NCI-H510A treated with DMSO at 0.1 percent for 48 hours (cell line): Measurements from ENCODE around the gene BCAP31.
"Not testable (repeated sequence)": the region's sequence is repeated elsewhere in the genome, so short reads cannot be mapped to it uniquely, and the experiment has no call there.

Experiments
- DNase-seq: peaks from one replicate; lab custom pipeline; 2025; lab: John Stamatoyannopoulos, UW

BCAP31 gene

DNA sequence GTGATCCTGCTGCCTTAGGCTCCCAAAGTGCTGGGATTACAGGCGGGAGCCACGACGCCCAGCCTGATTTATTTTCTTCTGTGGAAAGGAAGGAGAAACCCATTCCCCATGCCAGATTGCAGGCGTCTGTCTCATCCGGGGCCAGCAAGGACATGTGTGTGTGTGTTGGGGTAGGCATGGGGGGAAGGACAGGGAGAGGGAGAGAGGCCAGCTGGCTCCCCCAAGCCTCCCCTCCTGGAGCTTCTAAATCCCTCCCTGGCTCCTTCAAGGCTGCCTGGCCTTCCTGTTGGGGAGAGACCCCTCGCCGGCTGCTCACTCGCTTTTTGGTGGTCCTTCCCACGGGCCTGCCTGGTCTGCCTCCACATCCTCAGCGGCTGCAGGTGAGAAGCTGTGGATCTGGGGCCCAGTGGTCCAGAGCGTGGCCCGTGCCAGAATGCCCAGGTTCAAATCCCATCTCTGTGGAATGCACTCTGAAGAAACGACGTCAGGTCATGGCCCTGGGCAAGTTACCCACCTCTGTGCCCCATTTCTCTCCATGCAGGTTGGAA is 38.5 kb upstream of the BCAP31 start:
- no peak for DNase-seq

DNA sequence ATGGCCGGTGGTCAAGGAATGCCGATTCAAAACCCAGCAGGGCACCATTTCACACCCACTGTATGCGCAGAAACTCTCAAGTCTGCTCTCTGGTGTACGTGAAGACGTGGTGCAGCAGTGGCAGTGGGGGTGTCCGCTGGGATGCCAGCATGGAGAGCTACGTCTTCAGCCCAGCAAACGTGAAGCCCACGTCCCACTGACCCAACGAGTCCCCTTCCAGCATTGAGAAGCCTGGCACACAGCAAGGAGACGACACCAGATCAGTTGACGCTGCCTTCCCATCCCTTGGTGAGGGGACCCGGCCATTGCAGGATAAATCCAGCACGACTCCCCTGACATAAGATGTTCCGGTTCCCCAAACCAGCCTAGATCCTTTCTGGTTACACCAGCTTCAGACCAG is 37.7 kb upstream of the BCAP31 start:
- DNase-seq = no peak

DNA sequence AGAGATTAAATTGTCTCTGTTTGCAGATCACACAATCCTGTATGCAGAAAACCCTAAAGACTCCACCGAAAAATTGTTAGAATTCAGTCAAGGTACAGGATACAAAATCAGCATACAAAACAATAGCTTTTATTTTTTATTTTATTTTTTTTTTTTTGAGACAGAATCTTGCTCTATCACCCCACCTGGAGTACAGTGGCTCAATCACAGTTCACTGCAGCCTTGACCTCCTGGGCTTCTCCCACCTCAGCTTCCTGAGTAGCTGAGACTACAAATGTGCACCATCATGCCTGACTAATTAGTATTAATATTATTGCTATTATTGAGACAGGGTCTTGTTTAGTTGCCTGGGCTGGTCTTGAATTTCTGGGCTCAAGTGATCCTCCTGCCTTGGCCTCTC is 30.9 kb upstream of the BCAP31 start:
- no peak for DNase-seq

DNA sequence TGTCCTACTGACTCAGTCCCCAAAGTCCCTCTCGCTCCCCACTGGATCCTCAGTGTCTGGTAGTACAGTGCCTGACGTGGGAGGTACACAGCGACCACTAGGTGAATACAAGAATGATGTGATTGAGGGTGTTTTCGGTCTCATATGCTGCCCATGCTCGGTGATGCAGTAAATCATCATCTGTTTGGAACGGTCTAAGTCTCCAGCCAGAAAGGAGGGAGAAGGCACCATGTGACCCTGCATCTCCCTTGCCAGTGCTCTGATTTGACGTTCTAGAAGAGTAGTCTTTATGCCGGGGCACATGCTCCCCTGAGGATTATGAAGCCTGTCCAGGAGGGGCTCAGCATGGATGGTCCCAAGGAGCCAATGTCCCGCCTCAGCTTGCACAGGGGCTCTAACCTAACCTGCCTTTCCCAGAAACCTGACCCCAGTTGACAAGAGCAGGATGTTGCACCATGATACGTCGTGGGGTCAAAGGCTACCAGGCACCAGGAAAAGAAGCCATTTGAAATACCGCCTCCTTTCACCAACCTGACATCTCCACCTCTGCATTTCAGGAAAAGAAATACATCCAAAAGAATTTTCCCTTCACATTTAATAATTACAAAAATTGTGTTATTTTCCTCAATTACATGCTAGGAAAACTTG is 26.1 kb upstream of the BCAP31 start:
- DNase-seq = no peak

DNA sequence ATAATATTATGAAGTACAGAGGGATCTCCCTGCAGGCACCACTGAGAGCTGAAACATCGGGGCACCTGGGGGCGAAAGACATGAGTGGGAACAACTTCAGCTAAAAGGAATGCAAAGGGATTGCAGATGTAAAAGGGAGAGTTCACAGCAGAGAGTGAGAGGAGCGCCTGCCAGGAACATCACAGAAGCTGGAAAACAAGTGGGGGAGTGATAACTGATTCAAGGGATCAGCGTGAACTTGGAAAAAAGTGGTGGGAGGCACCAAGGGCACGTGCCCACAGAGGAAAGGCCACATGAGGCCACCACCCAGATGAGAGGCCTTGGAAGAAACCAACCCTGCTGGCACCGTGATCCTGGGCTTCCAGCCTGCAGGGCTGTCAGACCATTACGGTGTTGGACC is 24.8 kb upstream of the BCAP31 start:
- DNase-seq = not testable (repeated sequence)

DNA sequence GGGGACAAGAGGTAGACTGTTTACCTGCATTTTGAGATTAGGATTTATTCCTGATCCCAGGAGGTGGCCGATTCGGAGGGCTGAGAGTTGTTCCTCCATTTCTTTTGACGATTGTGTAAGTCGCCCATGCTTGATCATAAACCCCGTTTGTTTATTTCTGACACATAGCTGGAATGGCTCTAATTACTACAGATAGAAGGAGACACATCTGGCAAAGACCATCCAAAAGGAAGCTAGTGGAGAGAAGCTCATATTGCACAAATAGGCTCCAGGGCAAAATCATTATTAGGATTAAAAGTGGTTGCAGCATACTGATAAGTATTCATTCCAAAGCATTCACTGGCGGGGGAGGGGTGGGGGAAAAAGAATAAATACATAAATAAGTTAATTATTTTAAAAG is 22.8 kb upstream of the BCAP31 start:
- not testable (repeated sequence) for DNase-seq

DNA sequence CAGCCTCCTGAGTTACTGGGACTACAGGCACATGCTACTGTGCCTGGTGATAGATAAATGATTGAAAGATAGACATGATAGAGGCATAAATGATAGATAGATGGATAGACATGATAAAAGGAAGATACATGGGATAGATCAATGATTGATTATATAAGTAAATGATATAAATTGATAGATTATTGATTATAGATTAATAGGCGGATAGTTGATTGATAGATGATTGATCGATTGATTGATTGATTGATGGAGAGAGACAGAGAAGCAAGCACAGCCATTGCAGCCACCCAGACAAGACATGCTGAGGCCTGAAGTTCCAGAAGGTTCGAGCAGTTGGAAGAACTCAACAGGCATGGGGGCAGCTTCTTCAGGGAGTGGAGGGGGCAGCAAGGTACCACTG is 22.2 kb upstream of the BCAP31 start:
- DNase-seq = no peak

DNA sequence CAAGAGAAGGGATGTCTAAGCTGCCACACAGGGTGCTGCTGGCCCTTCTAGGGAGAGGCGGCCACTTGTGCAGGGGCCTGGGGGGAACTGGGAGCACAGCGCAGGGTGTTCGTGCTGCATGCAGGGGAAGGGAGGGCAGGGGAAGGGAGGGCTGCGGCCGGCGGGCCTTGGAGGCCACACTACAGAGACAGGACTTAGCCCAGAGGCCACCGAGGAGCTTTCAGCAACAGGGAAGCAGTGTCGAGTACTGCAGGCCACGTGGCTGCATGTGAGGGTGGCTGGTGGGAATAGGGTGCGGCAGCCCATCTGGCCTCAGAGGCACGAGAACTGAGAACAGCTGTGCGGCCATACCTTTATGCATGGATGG is 20.9 kb upstream of the BCAP31 start:
- DNase-seq = not testable (repeated sequence)

DNA sequence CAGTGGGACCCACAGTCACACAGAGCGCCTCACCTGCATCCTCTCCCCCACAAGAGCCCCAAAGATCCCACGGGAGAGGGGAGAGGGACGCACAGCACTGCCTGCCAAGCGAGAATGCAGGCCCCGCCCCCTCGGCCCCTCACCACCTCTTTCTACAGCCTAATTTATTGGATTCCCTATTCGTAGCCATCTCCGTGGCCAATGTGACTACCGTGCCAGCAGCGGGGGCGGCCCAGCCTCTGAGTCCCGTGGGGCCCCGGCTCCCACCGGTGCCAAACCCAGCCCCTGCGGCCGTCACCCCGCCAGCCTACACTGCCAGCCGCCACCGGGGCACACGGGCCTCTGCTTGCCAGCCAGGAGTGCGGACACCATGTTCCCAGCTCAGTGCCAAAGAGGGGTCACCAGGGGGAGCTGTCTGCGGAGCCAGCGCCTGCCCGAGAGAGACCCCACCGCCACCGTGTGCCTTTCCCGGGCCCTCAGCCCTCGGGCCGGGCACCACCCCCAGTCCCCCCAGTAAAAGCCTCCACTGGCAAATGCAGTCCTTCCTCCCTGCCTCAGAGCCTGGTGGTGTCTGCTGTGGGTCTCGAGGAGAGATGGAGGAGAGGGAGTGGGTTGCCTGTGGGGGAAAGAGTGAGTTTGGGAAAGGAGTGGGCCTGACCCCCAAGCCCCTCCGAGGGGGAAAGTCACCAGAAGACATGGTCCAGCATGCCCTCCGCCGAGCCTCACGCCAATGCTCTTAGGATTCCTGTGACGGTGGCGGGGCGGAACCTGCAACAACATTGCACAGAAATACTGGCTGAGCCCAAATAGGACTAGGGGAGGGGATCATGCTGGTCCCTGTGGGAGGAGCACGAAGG is 20.3 kb upstream of the BCAP31 start:
- DNase-seq = no peak

DNA sequence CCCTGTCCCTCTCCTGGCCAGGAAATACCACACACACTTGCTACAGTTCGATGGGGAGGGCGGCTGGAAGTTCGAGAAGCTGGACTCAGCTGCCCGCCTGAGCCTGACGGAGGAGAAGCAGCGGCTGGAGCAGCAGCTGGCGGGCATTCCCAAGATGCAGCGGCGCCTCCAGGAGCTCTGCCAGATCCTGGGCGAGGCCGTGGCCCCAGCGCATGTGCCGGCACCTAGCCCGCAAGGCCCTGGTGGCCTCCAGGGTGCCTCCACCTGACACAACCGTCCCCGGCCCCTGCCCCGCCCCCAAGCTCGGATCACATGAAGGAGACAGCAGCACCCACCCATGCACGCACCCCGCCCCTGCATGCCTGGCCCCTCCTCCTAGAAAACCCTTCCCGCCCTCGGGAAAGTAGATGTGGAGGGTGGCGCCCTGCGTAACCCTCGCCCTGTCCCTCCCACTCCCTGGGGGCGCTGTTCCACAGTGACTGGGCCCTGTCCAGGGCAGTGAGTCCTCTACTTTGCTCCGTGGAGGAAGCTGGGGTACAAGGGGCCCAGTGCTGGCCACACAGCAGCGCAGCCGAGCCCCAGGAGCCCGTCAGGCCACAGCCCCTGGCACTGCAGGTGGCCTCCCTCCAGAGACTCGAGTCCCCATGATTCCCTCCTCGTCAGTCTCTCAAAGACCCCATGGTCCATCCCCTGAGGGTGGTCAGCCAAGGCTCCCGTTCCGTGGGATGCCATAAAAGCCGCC is 19.5 kb upstream of the BCAP31 start:
- DNase-seq = not testable (repeated sequence)

DNA sequence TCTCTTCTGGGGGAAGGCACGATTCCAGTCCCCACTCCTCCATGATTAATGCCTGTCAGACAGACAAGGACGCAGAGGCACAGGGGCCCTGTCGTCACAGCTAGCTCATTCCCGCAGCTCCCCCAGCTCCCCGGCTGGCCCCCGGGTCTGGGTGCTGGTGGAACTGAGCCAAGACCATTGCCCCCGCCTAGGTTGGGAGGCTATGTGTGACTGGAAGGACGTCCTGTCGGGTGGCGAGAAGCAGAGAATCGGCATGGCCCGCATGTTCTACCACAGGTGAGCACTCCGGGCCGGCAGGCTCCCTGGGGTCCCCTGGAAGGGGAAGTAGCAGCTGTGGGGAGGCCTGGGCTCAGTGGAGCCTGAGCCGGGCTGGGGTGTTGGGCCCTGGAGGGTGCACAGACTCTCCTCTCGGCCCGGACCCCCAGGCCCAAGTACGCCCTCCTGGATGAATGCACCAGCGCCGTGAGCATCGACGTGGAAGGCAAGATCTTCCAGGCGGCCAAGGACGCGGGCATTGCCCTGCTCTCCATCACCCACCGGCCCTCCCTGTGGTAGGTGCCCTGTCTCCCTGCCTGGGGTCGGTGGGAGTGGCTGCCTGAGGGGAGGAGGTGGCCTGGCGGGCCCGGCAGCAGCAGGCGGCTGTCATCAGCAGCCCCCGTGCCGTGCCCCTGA is 18.7 kb upstream of the BCAP31 start:
- DNase-seq = not testable (repeated sequence)

DNA sequence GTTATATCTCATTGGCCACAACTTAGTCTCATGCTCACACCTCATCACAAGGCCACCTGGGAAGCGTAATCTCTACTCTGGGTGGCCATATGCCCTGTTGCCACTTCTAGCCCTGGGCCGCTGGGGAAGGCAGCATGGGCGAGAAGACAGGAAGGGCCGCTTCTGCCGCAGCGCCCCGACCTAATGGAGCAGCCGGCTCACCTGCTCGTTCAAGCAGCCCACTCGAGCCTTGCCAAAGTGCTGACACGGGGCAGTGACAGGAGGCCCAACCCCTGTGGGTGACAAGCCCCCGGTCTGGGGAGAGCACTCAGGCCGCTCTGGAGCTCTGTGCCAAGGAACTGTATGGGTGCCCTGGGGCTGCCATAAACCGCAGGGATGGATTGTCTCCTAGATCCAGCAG is 17.9 kb upstream of the BCAP31 start:
- DNase-seq = not testable (repeated sequence)

DNA sequence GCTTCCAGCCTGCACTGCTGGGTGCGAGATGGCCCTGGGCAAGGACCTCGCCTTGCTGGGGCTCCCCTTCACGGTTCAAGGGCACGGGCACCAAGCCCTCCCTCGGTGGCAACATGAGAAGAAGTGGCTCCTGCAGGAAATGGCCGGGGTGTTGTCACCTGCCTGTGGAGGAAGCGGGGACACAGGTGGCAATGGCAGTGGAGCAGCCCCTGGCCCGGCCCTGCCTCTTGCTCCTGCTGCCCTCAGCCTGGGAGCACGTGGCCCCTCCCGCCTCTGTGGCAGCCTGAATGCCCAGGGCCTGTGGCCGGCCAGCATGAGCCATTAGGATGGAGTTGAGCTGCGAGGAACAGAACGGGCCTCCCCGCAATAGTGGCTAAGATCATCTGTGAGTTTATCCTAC is 17.3 kb upstream of the BCAP31 start:
- no peak for DNase-seq

DNA sequence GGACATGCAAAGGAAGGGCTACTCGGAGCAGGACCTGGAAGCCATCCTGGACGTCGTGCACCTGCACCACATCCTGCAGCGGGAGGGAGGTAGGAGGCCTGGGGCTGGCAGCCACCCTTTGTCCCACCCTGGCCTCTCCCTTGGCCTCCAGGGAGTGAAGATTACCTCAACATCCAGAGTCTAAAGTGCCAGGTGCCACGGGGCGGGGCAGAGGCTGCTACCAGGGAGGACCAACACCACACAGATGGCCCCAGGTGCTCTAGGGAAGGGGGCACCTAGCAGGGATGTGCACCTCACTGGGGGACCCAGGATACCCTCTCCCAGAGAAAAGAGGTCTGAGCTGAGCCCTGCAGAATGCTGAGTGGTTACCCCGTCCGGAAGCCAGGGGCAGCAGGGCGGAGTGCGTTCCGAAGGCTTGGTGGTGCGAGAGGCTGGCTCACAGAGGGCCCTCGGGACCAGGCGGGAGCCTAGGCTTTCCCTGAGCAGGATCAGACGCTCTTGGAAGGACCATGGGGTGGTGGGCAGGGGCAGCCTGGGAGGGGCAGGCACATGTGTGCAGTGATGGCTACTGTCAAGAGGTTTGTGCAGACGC is 16.5 kb upstream of the BCAP31 start:
- no peak for DNase-seq

DNA sequence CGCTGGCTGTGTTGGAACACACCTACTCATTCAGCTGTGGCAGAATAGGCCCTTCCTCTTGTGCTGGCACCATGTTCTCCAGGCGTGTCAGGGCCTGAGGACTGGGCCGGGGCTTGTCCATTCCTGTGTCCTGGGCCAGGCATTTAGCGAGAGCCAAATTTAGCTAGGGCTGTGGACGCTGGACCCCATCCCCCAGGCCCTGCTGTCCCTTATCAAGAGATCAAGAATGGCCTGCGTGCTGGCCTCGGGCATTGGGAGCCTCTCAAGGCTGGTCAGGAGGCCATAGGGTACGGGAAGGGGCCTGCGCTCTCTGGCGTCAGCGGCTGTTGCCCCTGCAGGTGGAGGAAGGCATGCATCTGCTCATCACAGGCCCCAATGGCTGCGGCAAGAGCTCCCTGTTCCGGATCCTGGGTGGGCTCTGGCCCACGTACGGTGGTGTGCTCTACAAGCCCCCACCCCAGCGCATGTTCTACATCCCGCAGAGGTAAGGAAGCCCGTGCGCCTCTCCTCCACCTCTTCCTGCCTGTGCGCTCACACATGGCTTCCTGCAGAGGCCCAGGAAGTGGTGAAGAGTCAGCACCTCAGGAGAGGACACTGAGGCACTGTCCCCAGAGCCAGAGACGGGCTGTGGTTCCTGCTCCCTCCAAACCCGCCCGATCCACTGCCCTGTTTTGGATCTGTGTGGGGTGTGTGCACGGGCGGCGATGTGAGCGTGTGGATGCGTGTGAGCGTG is 15.7 kb upstream of the BCAP31 start:
- no peak for DNase-seq

DNA sequence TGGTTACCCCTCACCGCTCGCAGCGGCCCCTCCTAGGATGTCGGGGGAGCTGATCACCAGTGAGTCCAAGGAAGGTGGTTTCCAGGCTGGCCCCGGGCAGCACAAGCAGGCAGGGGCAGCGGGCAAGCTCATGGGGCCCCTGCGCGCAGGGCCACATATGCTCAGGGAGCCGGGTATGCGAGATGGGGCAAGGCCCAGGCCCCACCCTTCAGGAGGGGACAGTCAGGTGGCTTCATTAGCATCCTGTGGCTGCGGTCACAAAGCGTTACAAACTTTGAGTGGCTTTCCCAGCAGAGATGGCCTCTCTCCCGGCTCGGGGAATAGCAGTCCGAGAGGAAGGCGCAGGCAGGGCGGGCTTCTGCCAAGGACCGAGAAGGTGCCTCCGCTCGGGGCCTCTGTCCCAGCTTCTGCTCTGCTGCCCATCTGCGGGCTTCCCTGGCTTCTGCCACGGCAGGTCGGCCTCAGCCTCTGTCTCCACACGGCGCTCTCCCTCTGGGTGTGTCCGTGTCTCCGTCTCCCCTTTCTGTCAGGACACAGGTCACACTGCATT is 13.9 kb upstream of the BCAP31 start:
- no peak for DNase-seq

DNA sequence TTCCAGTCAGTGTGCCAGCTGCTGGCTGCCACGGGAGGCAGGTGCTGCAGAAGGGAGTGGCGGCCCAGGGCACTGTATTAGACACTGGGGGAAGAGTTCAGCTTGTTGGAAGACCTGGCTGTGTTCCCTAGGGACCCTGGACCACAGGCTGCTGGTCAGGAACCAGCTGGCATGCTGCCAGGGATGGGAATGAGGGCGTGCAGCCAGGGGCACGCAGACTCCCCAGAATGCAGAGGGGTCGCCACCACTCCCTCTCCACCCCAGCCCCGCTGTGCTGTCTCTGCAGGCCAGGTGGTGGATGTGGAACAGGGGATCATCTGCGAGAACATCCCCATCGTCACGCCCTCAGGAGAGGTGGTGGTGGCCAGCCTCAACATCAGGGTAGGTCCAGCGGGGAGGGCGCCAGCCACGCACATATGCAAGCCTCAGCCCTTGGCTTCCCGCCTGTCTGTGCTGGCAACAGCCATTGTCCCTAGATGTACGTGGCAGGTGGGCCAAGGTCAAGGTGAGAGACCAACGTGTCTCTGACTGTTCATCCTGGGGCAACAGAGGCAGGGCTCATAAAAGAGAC is 12.8 kb upstream of the BCAP31 start:
- DNase-seq = no peak

DNA sequence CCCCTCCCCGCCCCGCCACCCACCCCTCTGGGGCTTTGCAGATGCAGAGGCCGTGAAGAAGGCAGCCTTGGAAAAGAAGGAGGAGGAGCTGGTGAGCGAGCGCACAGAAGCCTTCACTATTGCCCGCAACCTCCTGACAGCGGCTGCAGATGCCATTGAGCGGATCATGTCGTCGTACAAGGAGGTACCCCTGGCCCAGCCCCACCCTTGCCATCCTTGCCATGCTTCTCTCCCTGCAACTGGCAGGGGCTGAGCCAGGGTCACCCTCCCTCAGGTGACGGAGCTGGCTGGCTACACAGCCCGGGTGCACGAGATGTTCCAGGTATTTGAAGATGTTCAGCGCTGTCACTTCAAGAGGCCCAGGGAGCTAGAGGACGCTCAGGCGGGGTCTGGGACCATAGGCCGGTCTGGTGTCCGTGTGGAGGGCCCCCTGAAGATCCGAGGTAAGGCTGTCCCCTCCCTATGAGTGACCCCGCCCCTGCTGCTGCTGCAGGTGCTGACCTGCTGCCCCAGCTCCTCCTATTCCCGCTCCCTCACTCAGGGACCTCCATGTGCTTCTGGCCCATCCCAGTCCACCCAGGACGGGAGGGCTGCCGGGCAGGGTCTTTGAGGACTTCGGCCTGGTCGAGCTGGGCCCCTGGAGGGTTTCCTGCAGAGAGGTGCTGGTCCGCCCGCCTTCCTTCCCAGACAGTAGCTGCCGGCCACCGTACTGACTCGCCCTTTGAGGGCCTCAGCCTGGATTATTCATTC is 12.1 kb upstream of the BCAP31 start:
- DNase-seq = no peak

DNA sequence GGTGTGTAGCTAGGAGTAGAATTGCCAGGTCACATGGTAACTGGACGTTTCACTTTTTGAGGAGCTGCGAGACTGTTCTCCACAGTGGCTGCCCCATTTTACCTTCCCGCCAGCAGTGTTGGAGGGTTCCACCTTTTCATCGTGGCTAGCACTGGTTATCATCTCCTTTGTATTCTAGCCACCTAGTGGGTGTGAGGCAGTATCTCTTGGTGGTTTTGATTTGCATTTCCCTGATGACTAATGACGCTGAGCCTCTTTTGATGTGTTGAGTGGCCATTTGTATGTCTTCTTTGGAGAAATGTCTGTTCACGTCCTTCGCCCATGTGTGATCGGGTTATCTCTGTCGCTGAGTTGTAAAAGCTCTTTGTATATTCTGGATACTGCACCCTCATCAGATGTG is 11.1 kb upstream of the BCAP31 start:
- DNase-seq = no peak

DNA sequence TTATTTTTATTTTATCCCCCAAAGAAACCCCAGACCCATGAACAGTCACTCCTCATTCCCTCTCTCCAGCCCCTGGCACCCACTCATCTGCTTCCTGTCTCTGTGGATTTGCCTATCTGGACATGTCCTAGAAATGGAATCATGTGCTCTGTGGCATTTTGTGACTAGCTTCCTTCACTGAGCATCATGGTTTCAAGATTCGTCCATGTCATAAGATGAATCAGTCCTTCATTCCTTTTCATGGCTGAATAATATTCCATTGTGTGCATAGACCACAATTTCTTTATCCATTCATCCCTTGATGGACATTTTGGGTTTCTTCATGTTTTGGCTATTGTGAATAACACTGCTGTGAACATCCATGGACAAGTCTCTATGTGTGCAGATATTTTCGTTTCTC is 10.7 kb upstream of the BCAP31 start:
- no peak for DNase-seq
